HCT116 (cell line): ENCODE data around the gene PRM2. TPM values are rescaled to one million over a fixed set of nuclear protein-coding genes. Genes with fewer than 3 reads are reported as not detected.

Source experiments
- ATAC-seq: fragments of 200-7000 bp; cut with Tn5 transposase; 2 replicates; pipeline ENCODE4 v1.9.1; 2020; ENCODE audit warnings: mild to moderate bottlenecking, moderate library complexity
- BruUV-seq: library from RNA; stranded (reverse); fragments of 400-500 nt; replicated peaks from 2 replicates; lab custom pipeline; 2021; lab: Mats Ljungman, UMichigan
- CTCF ChIA-PET: fragments of 300-600 bp; sonication (Branson Sonifier 250); formaldehyde crosslinking; loops from one replicate; lab custom pipeline; 2021; ENCODE audit warnings: antibody characterized with exemption; lab: Charles Lee
- POLR2A ChIA-PET: fragments of 300-600, 350-600 bp; sonication (Branson Sonifier 250); formaldehyde crosslinking; loops from one replicate; lab custom pipeline; 2021; ENCODE audit warnings: antibody characterized with exemption; lab: Charles Lee
- RAD21 ChIA-PET, 2 experiments: fragments of 300-600 bp; sonication (Branson Sonifier 250); formaldehyde crosslinking; loops; one replicate each; lab custom pipeline; 2023; ENCODE audit warnings: low total read pairs in 2 of 2; ENCODE audit not compliant: uncharacterized antibody in 2 of 2, unreplicated experiment in 2 of 2, low non-redundant PET in 1 of 2; lab: Charles Lee
- DNase-seq: peaks from one replicate; pipeline ENCODE4 v3.0.0-alpha.2; 2010; ENCODE audit warnings: low read depth, low spot score
- H2AFZ ChIP-seq: fragments of 200-600 bp; shearing (Covaris generic), sonication (generic); 2 replicates; pipeline ENCODE4 v1.6.1; 2017; ENCODE audit warnings: low read depth, mixed run types, mixed read lengths, antibody characterized with exemption, low read length; ENCODE audit not compliant: poor library complexity, severe bottlenecking
- H3K27ac ChIP-seq: 2 replicates; pipeline ENCODE4 v1.5.1; 2012; ENCODE audit warnings: low read depth, low read length
- H3K27me3 ChIP-seq: fragments of 200-600 bp; sonication (generic); 2 replicates; pipeline ENCODE4 v1.6.1; 2016; ENCODE audit warnings: mixed run types, low read length, mixed read lengths; ENCODE audit not compliant: insufficient read depth
- H3K36me3 ChIP-seq, 2 experiments: fragments of 200-500 bp in 1 of 2; fragments of 200-600 bp in 1 of 2; sonication (Bioruptor generic) in 1 of 2; sonication (generic) in 1 of 2; 2 replicates each; pipeline versions ENCODE4 v1.5.1 to v1.6.1; 2014 to 2016; ENCODE audit warnings: low read length in 2 of 2, inconsistent platforms in 1 of 2, mixed read lengths in 1 of 2, mixed run types in 1 of 2; ENCODE audit not compliant: insufficient read depth in 2 of 2, control insufficient read depth in 1 of 2
- H3K4me1 ChIP-seq, 2 experiments: fragments of 200-600 bp in 1 of 2; sonication (generic) in 1 of 2; 2 replicates each; pipeline versions ENCODE4 v1.5.1 to v1.6.1; 2012 to 2017; ENCODE audit warnings: low read length in 2 of 2, inconsistent platforms in 1 of 2, mild to moderate bottlenecking in 1 of 2, mixed read lengths in 1 of 2, mixed run types in 1 of 2, moderate library complexity in 1 of 2; ENCODE audit not compliant: insufficient read depth in 2 of 2, control insufficient read depth in 1 of 2
- H3K4me2 ChIP-seq: fragments of 200-600 bp; sonication (generic); 2 replicates; pipeline ENCODE4 v1.6.1; 2017; ENCODE audit warnings: mixed run types, low read length, mixed read lengths
- H3K4me3 ChIP-seq, 2 experiments: fragments of 200-600 bp in 1 of 2; sonication (generic) in 1 of 2; replicated peaks in 1 of 2; 2 replicates each; pipeline ENCODE4 v1.5.1; 2011 to 2016; ENCODE audit warnings: low read length in 2 of 2, control low read depth in 1 of 2, low read depth in 1 of 2, mild to moderate bottlenecking in 1 of 2, mixed read lengths in 1 of 2, mixed run types in 1 of 2
- H3K79me2 ChIP-seq: fragments of 200-600 bp; sonication (generic); 2 replicates; pipeline ENCODE4 v1.6.1; 2017; ENCODE audit warnings: mild to moderate bottlenecking, mixed run types, low read length, moderate library complexity, mixed read lengths; ENCODE audit not compliant: insufficient read depth
- H3K9ac ChIP-seq: fragments of 200-600 bp; sonication (generic); 2 replicates; pipeline ENCODE4 v1.6.1; 2016; ENCODE audit warnings: low read length, mixed read lengths
- H3K9me2 ChIP-seq: fragments of 200-600 bp; sonication (generic), shearing (Covaris generic); 2 replicates; pipeline ENCODE4 v1.6.1; 2017; ENCODE audit warnings: mixed run types, mild to moderate bottlenecking, moderate library complexity; ENCODE audit not compliant: insufficient read depth
- H3K9me3 ChIP-seq, 2 experiments: fragments of 200-500 bp in 1 of 2; fragments of 200-600 bp in 1 of 2; sonication (Bioruptor generic) in 1 of 2; sonication (generic) in 1 of 2; 2 replicates each; pipeline ENCODE4 v1.6.1; 2014 to 2017; ENCODE audit warnings: low read length in 2 of 2, mixed read lengths in 2 of 2, inconsistent platforms in 1 of 2, low read depth in 1 of 2, mild to moderate bottlenecking in 1 of 2, mixed run types in 1 of 2, moderate library complexity in 1 of 2; ENCODE audit not compliant: control insufficient read depth in 1 of 2, insufficient read depth in 1 of 2
- H4K20me1 ChIP-seq: fragments of 200-600 bp; sonication (generic), shearing (Covaris generic); 2 replicates; pipeline ENCODE4 v1.6.1; 2017; ENCODE audit warnings: mixed run types, mild to moderate bottlenecking, moderate library complexity; ENCODE audit not compliant: insufficient read depth
- CEBPB ChIP-seq: IDR thresholded peaks from 2 replicates; pipeline ENCODE4 v1.6.1; 2012; ENCODE audit warnings: low read depth
- EGR1 ChIP-seq: IDR thresholded peaks from 2 replicates; pipeline ENCODE4 v1.6.1; 2012; ENCODE audit warnings: low read depth
- EZH2phosphoT487 ChIP-seq: fragments of 200-600 bp; IDR thresholded peaks from 2 replicates; pipeline ENCODE4 v1.6.1; 2018; ENCODE audit warnings: antibody characterized with exemption, borderline replicate concordance
- SIN3A ChIP-seq: IDR thresholded peaks from 2 replicates; pipeline ENCODE4 v1.6.1; 2012; ENCODE audit warnings: low read depth
- SRF ChIP-seq: IDR thresholded peaks from 2 replicates; pipeline ENCODE4 v1.6.1; 2012; ENCODE audit warnings: low read depth
- ZFX ChIP-seq: fragments of 450-650 bp; IDR thresholded peaks from 2 replicates; pipeline ENCODE4 v1.6.1; 2017
- intact Hi-C: fragments of 100-400 bp; cut with micrococcal nuclease; formaldehyde crosslinking; loops from 2 replicates; pipeline ENCODE4 v1.10.0; 2022
- total RNA-seq: library from RNA; stranded (reverse); gene quantifications from one replicate; pipeline ENCODE4 v1.2.1, GENCODE V29; 2021; ENCODE audit not compliant: unreplicated experiment
- TF ChIP-seq, protein P1 (sequence below): IDR thresholded peaks from 2 replicates; pipeline ENCODE4 v1.6.1; 2012

The PRM2 gene
- total RNA-seq, 1 experiment from 2014 or later, result not detected

DNA sequence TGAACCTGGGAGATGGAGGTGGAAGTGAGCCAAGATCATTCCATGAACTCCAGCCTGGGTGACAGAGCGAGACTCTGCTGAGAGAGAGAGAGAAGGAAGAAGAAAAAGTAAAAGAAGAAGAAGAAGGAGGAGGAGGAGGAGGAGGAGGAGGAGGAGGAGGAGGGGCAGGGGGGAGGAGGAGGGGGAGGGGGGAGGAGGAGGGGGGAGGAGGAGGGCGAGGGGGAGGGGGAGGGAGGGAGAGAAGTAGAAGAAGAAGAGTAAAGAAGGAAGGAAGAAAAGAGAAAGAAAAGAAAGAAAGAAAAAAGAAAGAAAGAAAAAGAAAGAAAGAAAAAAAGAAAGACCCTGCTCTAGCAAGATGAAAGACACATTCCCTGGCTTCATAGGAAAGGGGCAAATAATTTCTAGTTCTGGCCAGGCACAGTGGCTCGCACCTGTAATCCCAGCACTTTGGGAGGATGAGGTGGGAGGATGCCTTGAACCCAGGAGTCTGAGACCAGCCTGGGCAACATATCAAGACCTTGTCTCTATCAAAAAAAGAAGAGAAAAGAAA is 43.9 kb downstream of the PRM2 start:
- H3K79me2 ChIP-seq, result no peaks in the 10 kb centered on the region
- RAD21 ChIA-PET, result interaction anchor here in 1 of 2 experiments (0.6 kb wide), 1 partner anchor 161 kb away, joined by 4 read pairs; no protein-coding TSS in a partner anchor
- intact Hi-C loops, result no loop called here
- no peak overlapping the region for H2AFZ ChIP-seq
- no peaks in the 10 kb centered on the region for H3K9me2 ChIP-seq
- no TSS peak for BruUV-seq
- no peaks in the 10 kb centered on the region for H3K27me3 ChIP-seq
- ATAC-seq (no peak), DNase-seq (no peak)
- peaks cover 4 to 5% of the 10 kb centered on the region in 2 experiments; a peak in 2 of 4 replicates for H3K4me1 ChIP-seq
- no peak overlapping the region for H3K4me3 ChIP-seq
- H4K20me1 ChIP-seq, result no peaks in the 10 kb centered on the region
- POLR2A ChIA-PET, result no interaction called here
- no peak overlapping the region for H3K9ac ChIP-seq
- H3K9me3 ChIP-seq, result no peaks in the 10 kb centered on the region
- CTCF ChIA-PET, result no interaction called here
- no peak overlapping the region for H3K27ac ChIP-seq
- no peak overlapping the region for H3K4me2 ChIP-seq
- H3K36me3 ChIP-seq, result no peaks in the 10 kb centered on the region
- no peak for TF ChIP-seq SRF
- TF ChIP-seq CEBPB, result no peak
- no peak for TF ChIP-seq EZH2phosphoT487
- TF ChIP-seq, all 23 proteins: peak for 0

DNA sequence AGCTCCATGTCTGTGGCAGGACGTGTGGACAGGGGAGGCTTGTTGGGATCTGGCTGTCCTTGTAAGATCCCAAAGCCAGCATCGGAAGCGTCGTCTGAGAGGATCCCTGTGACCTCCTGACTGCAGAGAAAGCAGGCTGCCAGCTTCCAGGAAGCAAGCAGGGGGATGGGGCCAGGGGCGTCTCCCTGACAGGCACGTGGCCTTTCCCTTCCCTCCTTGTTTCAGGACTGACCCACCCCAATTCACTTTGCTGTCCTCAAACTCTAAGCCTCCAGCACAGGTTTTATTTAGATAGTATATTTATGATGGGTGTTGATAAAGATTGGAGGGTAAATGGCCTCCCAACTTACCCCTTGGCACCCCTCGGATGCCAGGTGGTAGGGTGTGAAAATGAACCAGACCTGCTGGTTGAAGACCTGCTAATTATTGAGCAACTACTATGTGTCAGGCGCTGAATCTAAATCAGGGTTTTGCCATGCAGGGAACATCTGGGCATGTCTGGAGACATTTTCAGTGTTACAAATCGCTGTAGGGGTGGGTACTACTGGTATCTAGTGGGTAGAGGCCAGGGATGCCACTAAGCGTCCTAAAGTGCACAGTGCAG is 44.8 kb downstream of the PRM2 start:
- Histone ChIP-seq H3K4me1 (peaks cover 4 to 5% of the 10 kb centered on the region in 2 experiments; a peak in 2 of 4 replicates), H3K9me2 (no peaks in the 10 kb centered on the region), H3K79me2 (no peaks in the 10 kb centered on the region), H3K27ac (no peak overlapping the region), H3K27me3 (no peaks in the 10 kb centered on the region), H3K9me3 (no peaks in the 10 kb centered on the region), H4K20me1 (no peaks in the 10 kb centered on the region), H3K36me3 (no peaks in the 10 kb centered on the region), H3K9ac (no peak overlapping the region), H2AFZ (no peak overlapping the region), H3K4me3 (no peak overlapping the region), H3K4me2 (no peak overlapping the region)
- RAD21 ChIA-PET, result no interaction called here
- no peak for DNase-seq
- intact Hi-C loops, result no loop called here
- POLR2A ChIA-PET, result no interaction called here
- no peak for ATAC-seq
- no TSS peak for BruUV-seq
- CTCF ChIA-PET, result no interaction called here
- TF ChIP-seq ZFX (no peak), SIN3A (no peak), EGR1 (no peak)
- TF ChIP-seq, protein P1, sequence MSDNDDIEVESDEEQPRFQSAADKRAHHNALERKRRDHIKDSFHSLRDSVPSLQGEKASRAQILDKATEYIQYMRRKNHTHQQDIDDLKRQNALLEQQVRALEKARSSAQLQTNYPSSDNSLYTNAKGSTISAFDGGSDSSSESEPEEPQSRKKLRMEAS, result no peak
